ENCODE measurements around the gene ARFIP1. TPM values are rescaled to one million over a fixed set of nuclear protein-coding genes. Genes with fewer than 3 reads are reported as not detected.

The ARFIP1 gene
- total and polyA plus RNA-seq, 9 donors = 17.1 to 30.4 (median 21.5) TPM

DNA sequence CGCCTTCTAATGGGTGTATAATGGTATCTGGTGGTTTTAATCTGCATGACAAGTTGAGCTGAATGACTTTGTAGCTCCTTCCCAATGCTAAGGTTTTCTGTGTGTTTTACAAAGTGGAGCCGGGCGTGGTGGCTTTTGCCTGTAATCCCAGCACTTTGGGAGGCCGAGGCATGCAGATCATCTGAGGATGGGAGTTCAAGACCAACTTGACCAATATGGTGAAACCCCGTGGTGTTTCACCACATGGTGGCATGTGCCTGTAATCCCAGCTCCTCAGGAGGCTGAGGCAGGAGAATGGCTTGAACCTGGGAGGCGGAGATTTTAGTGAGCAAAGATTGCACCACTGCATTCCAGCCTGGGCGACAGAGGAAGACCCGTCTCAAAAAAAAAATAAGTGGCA lies 28.9 kb downstream of the ARFIP1 start:
- no peaks in the 10 kb centered on the region for H3K4me1 ChIP-seq (ENCODE audit: control insufficient read depth, insufficient read depth, low read length)
- H3K4me3 ChIP-seq (ENCODE audit: low read length) = no peak overlapping the region
- H3K9me3 ChIP-seq (replicated peaks; ENCODE audit: control insufficient read depth, low read depth, low read length) = peaks cover 4% of the 10 kb centered on the region
- H3K27me3 ChIP-seq (ENCODE audit: control insufficient read depth, insufficient read depth, low read length) = no peaks in the 10 kb centered on the region
- H3K36me3 ChIP-seq (ENCODE audit: control insufficient read depth, insufficient read depth, low read length) = peaks cover 2% of the 10 kb centered on the region
- H3K27ac ChIP-seq (ENCODE audit: low read length) = no peak overlapping the region
- WGBS (ENCODE audit: insufficient coverage) = 97% methylated on average over 7 of the region's 8 CpGs
- no peak for DNase-seq

GRCh38 chr4:152810715-152811287 lies 31.0 kb downstream of the ARFIP1 start:
- Histone ChIP-seq H3K36me3 (ENCODE audit: control insufficient read depth, insufficient read depth, low read length) (peaks cover 2% of the 10 kb centered on the region), H3K4me1 (ENCODE audit: control insufficient read depth, insufficient read depth, low read length) (no peaks in the 10 kb centered on the region), H3K9me3 (replicated peaks; ENCODE audit: control insufficient read depth, low read depth, low read length) (peaks cover 19% of the 10 kb centered on the region), H3K27me3 (ENCODE audit: control insufficient read depth, insufficient read depth, low read length) (no peaks in the 10 kb centered on the region), H3K27ac (ENCODE audit: low read length) (no peak overlapping the region), H3K4me3 (ENCODE audit: low read length) (no peak overlapping the region)
- DNase-seq = no peak
- WGBS (ENCODE audit: insufficient coverage) = no CpG with 5 or more reads among the region's 11 CpGs

DNA sequence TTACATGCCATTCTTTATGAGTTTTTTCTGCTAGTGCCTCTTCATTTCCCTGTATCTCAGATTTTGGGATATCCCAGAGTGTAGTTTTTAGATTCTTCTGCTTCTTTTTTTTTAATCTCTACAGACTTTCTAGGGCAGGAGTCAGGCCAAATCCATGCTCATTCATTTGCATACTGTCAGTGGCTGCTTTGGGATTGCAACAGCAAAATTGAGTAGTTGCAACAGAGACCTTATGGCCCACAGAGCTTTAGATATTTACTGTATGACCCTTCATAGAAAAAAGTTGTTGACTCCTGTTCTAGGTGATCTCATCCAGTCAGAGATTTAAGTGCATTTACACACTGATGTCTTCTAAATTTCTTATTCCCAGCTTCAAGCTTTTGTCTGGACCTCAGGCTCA lies 35.3 kb downstream of the ARFIP1 start:
- Histone ChIP-seq H3K9me3 (replicated peaks; ENCODE audit: control insufficient read depth, low read depth, low read length) (peaks cover 23% of the 10 kb centered on the region), H3K27me3 (ENCODE audit: control insufficient read depth, insufficient read depth, low read length) (no peaks in the 10 kb centered on the region), H3K27ac (ENCODE audit: low read length) (no peak overlapping the region), H3K4me1 (ENCODE audit: control insufficient read depth, insufficient read depth, low read length) (no peaks in the 10 kb centered on the region), H3K4me3 (ENCODE audit: low read length) (no peak overlapping the region), H3K36me3 (ENCODE audit: control insufficient read depth, insufficient read depth, low read length) (peaks cover 13% of the 10 kb centered on the region)
- DNase-seq = no peak

DNA sequence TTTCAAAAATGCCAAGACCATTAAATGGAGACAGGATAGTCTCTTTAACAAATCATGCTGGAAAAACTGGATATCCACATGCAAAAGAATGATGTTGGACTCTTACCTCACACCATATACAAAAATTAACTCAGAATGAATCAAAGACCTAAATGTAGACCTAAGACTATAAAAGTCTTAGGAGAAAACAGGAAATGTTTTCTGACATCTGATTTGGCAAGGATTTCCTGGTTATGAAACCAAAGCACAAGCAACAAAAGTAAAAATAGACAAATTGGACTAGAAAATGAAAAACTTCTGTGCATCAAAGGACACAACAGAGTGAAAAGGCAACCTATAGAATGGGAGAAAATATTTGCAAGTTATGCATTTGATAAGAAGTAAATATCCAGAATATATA lies 37.6 kb downstream of the ARFIP1 start:
- Histone ChIP-seq H3K27me3 (ENCODE audit: control insufficient read depth, insufficient read depth, low read length) (no peaks in the 10 kb centered on the region), H3K36me3 (ENCODE audit: control insufficient read depth, insufficient read depth, low read length) (peaks cover 13% of the 10 kb centered on the region), H3K4me3 (ENCODE audit: low read length) (no peak overlapping the region), H3K9me3 (replicated peaks; ENCODE audit: control insufficient read depth, low read depth, low read length) (peaks cover 29% of the 10 kb centered on the region), H3K27ac (ENCODE audit: low read length) (no peak overlapping the region), H3K4me1 (ENCODE audit: control insufficient read depth, insufficient read depth, low read length) (no peaks in the 10 kb centered on the region)
- DNase-seq = no peak

DNA sequence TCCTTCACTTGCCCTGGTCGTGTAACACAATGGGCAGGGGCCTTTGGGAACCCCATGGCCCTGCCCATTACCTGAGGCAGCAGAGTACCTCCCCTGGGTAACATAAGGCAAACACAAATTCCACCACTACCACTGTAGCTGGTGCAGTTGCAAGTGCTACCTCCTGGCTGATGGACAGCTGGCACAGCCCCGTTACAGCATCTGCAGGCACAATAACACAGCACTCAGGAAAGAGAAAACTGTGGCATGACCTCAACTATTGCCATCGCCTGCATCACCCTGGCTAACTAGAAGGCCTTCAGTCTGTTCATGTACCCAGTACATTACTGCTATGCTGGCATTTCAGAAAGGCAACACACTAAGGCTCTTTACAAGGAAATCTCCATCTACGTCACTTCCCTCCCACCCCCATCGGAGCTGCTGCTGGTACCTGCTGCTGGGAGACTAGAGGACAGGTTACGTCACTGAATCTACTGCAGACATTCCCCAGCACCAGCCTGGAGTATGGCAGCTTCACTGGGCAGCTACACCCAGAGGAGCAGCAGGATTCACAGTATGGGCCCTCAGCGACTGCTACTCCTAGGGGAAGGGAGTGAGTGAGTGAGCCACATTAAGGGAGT lies 39.4 kb downstream of the ARFIP1 start:
- no peak for DNase-seq
- H3K4me1 ChIP-seq (ENCODE audit: control insufficient read depth, insufficient read depth, low read length) = no peaks in the 10 kb centered on the region
- H3K9me3 ChIP-seq (replicated peaks; ENCODE audit: control insufficient read depth, low read depth, low read length) = peaks cover 25% of the 10 kb centered on the region
- H3K36me3 ChIP-seq (ENCODE audit: control insufficient read depth, insufficient read depth, low read length) = peaks cover 12% of the 10 kb centered on the region
- no peak overlapping the region for H3K27ac ChIP-seq (ENCODE audit: low read length)
- WGBS (ENCODE audit: insufficient coverage) = 85% methylated on average over 6 of the region's 7 CpGs
- H3K4me3 ChIP-seq (ENCODE audit: low read length) = no peak overlapping the region
- no peaks in the 10 kb centered on the region for H3K27me3 ChIP-seq (ENCODE audit: control insufficient read depth, insufficient read depth, low read length)

GRCh38 chr4:152820073-152820472 lies 40.3 kb downstream of the ARFIP1 start:
- Histone ChIP-seq H3K36me3 (ENCODE audit: control insufficient read depth, insufficient read depth, low read length) (peaks cover 12% of the 10 kb centered on the region), H3K9me3 (replicated peaks; ENCODE audit: control insufficient read depth, low read depth, low read length) (peaks cover 16% of the 10 kb centered on the region)
- WGBS (ENCODE audit: insufficient coverage) = no CpG with 5 or more reads among the region's 2 CpGs

DNA sequence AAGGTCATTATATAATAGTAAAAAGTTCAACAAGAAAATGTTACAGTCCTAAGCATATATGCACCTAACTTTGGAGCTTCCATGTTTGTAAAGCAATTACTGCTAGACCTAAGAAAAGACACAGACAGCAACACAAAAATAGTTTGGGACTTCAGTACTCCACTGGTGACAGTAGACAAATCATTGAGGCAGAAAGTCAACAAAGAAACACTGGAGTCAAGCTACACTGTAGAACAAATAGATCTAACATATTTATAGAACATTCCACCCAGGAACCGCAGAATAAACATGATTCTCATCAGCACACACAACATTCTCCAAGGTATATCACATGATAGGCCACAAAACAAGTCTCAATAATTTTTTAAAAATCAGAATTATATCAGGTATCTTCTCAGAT lies 42.6 kb downstream of the ARFIP1 start:
- H3K9me3 ChIP-seq (replicated peaks; ENCODE audit: control insufficient read depth, low read depth, low read length) = peaks cover 18% of the 10 kb centered on the region
- no CpG with 5 or more reads among the region's 1 CpG for WGBS (ENCODE audit: insufficient coverage)
- H3K4me3 ChIP-seq (ENCODE audit: low read length) = no peak overlapping the region
- no peak overlapping the region for H3K27ac ChIP-seq (ENCODE audit: low read length)
- H3K4me1 ChIP-seq (ENCODE audit: control insufficient read depth, insufficient read depth, low read length) = no peaks in the 10 kb centered on the region
- peaks cover 12% of the 10 kb centered on the region for H3K36me3 ChIP-seq (ENCODE audit: control insufficient read depth, insufficient read depth, low read length)
- DNase-seq = no peak
- no peaks in the 10 kb centered on the region for H3K27me3 ChIP-seq (ENCODE audit: control insufficient read depth, insufficient read depth, low read length)

More at GRCh38 chr4:152820073-152820472, 40.3 kb downstream of the ARFIP1 start:
- no peaks in the 10 kb centered on the region for H3K4me1 ChIP-seq (ENCODE audit: control insufficient read depth, insufficient read depth, low read length)
- H3K4me3 ChIP-seq (ENCODE audit: low read length) = no peak overlapping the region
- H3K27ac ChIP-seq (ENCODE audit: low read length) = no peak overlapping the region
- no peaks in the 10 kb centered on the region for H3K27me3 ChIP-seq (ENCODE audit: control insufficient read depth, insufficient read depth, low read length)
- DNase-seq = no peak

DNA sequence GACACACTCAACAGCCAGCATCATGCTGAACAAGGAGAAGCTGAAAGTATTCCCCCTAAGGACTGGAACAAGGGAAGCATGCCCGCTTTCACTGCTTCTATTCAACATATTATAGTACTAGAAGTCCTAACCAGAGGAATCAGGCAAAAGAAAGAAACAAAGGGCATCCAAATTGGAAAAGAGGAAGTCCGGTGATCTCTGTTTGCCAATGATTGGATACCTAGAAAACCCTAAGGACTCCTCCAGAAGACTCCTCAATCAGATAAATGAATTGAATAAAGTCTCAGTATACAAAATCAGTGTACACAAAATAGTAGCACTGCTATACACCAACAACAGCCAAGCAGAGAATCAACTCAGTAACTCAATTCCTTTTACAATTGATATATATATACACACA lies 44.8 kb downstream of the ARFIP1 start:
- Histone ChIP-seq H3K27me3 (ENCODE audit: control insufficient read depth, insufficient read depth, low read length) (no peaks in the 10 kb centered on the region), H3K27ac (ENCODE audit: low read length) (no peak overlapping the region), H3K4me1 (ENCODE audit: control insufficient read depth, insufficient read depth, low read length) (no peaks in the 10 kb centered on the region), H3K4me3 (ENCODE audit: low read length) (no peak overlapping the region), H3K9me3 (replicated peaks; ENCODE audit: control insufficient read depth, low read depth, low read length) (peaks cover 22% of the 10 kb centered on the region), H3K36me3 (ENCODE audit: control insufficient read depth, insufficient read depth, low read length) (peaks cover 4% of the 10 kb centered on the region)
- no peak for DNase-seq
- no CpG with 5 or more reads among the region's 2 CpGs for WGBS (ENCODE audit: insufficient coverage)

DNA sequence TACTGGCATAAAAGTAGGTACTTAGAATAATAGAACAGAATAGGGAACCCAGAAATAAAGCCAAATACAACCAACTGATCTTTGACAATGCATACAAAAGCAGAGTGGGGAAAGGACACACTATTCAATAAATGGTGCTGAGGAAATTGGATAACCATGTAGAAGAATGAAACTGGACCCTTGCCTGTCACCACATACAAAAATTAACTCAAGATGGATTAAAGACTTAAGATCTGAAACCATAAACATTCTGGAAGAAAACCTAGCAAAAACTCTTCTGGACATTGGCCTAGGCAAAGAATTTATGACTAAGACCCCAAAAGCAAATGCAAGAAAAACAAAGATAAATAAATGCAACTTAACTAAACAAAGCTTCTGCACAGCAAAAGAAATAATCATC lies 45.6 kb downstream of the ARFIP1 start:
- peaks cover 19% of the 10 kb centered on the region for H3K9me3 ChIP-seq (replicated peaks; ENCODE audit: control insufficient read depth, low read depth, low read length)
- H3K36me3 ChIP-seq (ENCODE audit: control insufficient read depth, insufficient read depth, low read length) = peaks cover 1% of the 10 kb centered on the region

DNA sequence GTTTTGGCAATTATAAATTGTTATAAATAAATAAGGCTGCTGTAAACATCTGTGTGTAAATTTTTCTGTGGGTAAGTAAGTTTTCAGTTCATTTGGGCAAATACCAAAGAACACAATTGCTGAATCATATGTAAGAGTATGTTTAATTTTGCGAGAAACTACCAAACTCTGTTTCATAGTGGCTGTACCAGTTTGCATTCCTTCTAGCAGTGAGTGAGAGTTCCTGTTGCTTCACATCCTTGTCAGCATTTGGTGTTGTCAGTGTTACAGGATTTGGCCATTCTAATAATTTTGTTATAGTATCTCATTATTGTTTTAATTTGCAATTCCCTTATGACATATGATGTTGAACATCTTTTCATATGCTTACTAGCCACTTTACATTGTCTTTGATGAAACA lies 48.4 kb downstream of the ARFIP1 start:
- Histone ChIP-seq H3K4me1 (ENCODE audit: control insufficient read depth, insufficient read depth, low read length) (no peaks in the 10 kb centered on the region), H3K27ac (ENCODE audit: low read length) (no peak overlapping the region), H3K9me3 (replicated peaks; ENCODE audit: control insufficient read depth, low read depth, low read length) (peaks cover 12% of the 10 kb centered on the region), H3K36me3 (ENCODE audit: control insufficient read depth, insufficient read depth, low read length) (no peaks in the 10 kb centered on the region), H3K4me3 (ENCODE audit: low read length) (no peak overlapping the region), H3K27me3 (ENCODE audit: control insufficient read depth, insufficient read depth, low read length) (no peaks in the 10 kb centered on the region)
- no CpG with 5 or more reads among the region's 1 CpG for WGBS (ENCODE audit: insufficient coverage)
- DNase-seq = no peak

More for the DNA sequence above, 45.6 kb downstream of the ARFIP1 start:
- no peak overlapping the region for H3K27ac ChIP-seq (ENCODE audit: low read length)
- no peaks in the 10 kb centered on the region for H3K27me3 ChIP-seq (ENCODE audit: control insufficient read depth, insufficient read depth, low read length)
- no peak overlapping the region for H3K4me3 ChIP-seq (ENCODE audit: low read length)
- DNase-seq = no peak
- no peaks in the 10 kb centered on the region for H3K4me1 ChIP-seq (ENCODE audit: control insufficient read depth, insufficient read depth, low read length)

DNA sequence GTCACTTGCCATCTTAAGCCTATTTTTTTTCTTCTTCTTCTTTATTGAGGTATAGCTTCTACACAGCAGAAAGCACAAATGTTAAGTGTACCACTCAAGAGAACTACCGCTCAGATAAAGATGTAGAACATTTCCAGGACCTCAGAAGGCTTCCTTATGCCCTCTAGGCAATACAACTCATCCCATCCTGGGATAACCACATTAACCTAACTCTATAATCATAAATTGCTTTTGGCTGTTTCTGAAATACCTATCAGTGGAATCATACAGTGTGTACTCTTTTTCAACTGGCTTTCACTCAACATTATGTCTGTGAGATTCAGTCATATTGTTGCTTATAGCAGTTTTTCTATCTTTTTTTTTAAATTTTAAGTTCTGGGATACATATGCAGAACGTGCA lies 51.7 kb downstream of the ARFIP1 start:
- Histone ChIP-seq H3K4me3 (ENCODE audit: low read length) (no peak overlapping the region), H3K36me3 (ENCODE audit: control insufficient read depth, insufficient read depth, low read length) (peaks cover 10% of the 10 kb centered on the region), H3K27ac (ENCODE audit: low read length) (no peak overlapping the region), H3K4me1 (ENCODE audit: control insufficient read depth, insufficient read depth, low read length) (no peaks in the 10 kb centered on the region), H3K9me3 (replicated peaks; ENCODE audit: control insufficient read depth, low read depth, low read length) (peaks cover 15% of the 10 kb centered on the region), H3K27me3 (ENCODE audit: control insufficient read depth, insufficient read depth, low read length) (no peaks in the 10 kb centered on the region)
- WGBS (ENCODE audit: insufficient coverage) = no CpG with 5 or more reads among the region's 2 CpGs
- DNase-seq = no peak
